Neural progenitor cell (in vitro differentiated cells): ENCODE results near the gene SLC35G2. TPM values are rescaled to one million over a fixed set of nuclear protein-coding genes. Genes with fewer than 3 reads are reported as not detected.

Source experiments
- DNase-seq: peaks from one replicate; pipeline ENCODE4 v3.0.0-alpha.2; 2016; ENCODE audit warnings: low spot score
- H2AFZ ChIP-seq: fragments of 200-600 bp; sonication (generic); replicated peaks from 2 replicates; pipeline ENCODE4 v1.6.1; 2016; ENCODE audit warnings: antibody characterized with exemption
- H3F3A ChIP-seq: fragments of 200-600 bp; sonication (generic); 2 replicates; pipeline ENCODE4 v1.6.1; 2016; ENCODE audit warnings: antibody characterized with exemption, low read depth
- H3K27ac ChIP-seq: fragments of 200-600 bp; sonication (generic); 2 replicates; pipeline ENCODE4 v1.5.1; 2016; ENCODE audit warnings: mild to moderate bottlenecking
- H3K27me3 ChIP-seq: fragments of 200-600 bp; sonication (generic); 2 replicates; pipeline ENCODE4 v1.6.1; 2016; ENCODE audit warnings: mild to moderate bottlenecking, moderate library complexity
- H3K36me3 ChIP-seq: fragments of 200-600 bp; sonication (generic); 2 replicates; pipeline ENCODE4 v1.5.1; 2016
- H3K4me1 ChIP-seq: fragments of 200-600 bp; sonication (generic); 2 replicates; pipeline ENCODE4 v1.6.1; 2016; ENCODE audit warnings: mixed run types
- H3K4me2 ChIP-seq: fragments of 200-600 bp; sonication (generic); 2 replicates; pipeline ENCODE4 v1.6.1; 2016
- H3K4me3 ChIP-seq: fragments of 200-600 bp; sonication (generic); 2 replicates; pipeline ENCODE4 v1.5.1; 2016
- H3K79me2 ChIP-seq: fragments of 200-600 bp; sonication (generic); 2 replicates; pipeline ENCODE4 v1.6.1; 2016; ENCODE audit warnings: low read depth
- H3K9ac ChIP-seq: fragments of 200-600 bp; sonication (generic); 2 replicates; pipeline ENCODE4 v1.6.1; 2016
- H3K9me3 ChIP-seq: fragments of 200-600 bp; sonication (generic); 2 replicates; pipeline ENCODE4 v1.5.1; 2016; ENCODE audit warnings: low read depth
- H4K20me1 ChIP-seq: fragments of 200-600 bp; sonication (generic); 2 replicates; pipeline ENCODE4 v1.6.1; 2016; ENCODE audit warnings: low read depth
- H3K27ac Mint-ChIP-seq: 3 replicates; pipeline ENCODE4 v1.8.0; 2021; ENCODE audit warnings: mixed read lengths
- H3K27me3 Mint-ChIP-seq: 2 replicates; pipeline ENCODE4 v1.8.0; 2022; ENCODE audit warnings: low read depth, mild to moderate bottlenecking, inconsistent platforms, moderate library complexity, mixed read lengths; ENCODE audit not compliant: insufficient read depth
- H3K36me3 Mint-ChIP-seq: 3 replicates; pipeline ENCODE4 v1.8.0; 2021; ENCODE audit warnings: mixed read lengths
- H3K4me1 Mint-ChIP-seq: 3 replicates; pipeline ENCODE4 v1.8.0; 2021; ENCODE audit warnings: mixed read lengths
- H3K4me3 Mint-ChIP-seq: 3 replicates; pipeline ENCODE4 v1.8.0; 2021; ENCODE audit warnings: mild to moderate bottlenecking, moderate library complexity, mixed read lengths
- H3K9me3 Mint-ChIP-seq: 3 replicates; pipeline ENCODE4 v1.8.0; 2020; ENCODE audit warnings: mixed read lengths
- CTCF ChIP-seq: fragments of 200-600 bp; sonication (generic); IDR thresholded peaks from 2 replicates; pipeline ENCODE4 v1.5.1; 2017; ENCODE audit warnings: antibody characterized with exemption, mild to moderate bottlenecking
- EZH2 ChIP-seq: fragments of 200-600 bp; sonication (generic); IDR thresholded peaks from 2 replicates; pipeline ENCODE4 v1.6.1; 2017; ENCODE audit warnings: antibody characterized with exemption, mild to moderate bottlenecking, moderate library complexity
- EZH2phosphoT487 ChIP-seq: fragments of 200-600 bp; sonication (generic); IDR thresholded peaks from 2 replicates; pipeline ENCODE4 v1.6.1; 2017; ENCODE audit warnings: antibody characterized with exemption
- total RNA-seq: library from RNA; depleted of rRNA; stranded (reverse); fragments of >200 nt; gene quantifications from 2 replicates; pipeline ENCODE4 v1.2.3, GENCODE V29; 2015; ENCODE audit warnings: low replicate concordance

The SLC35G2 gene
- total RNA-seq, 1 donor from 2014 or later = 1.5 TPM

- Histone ChIP-seq H3F3A (no peaks in the 10 kb centered on the region), H3K36me3 (no peaks in the 10 kb centered on the region), H4K20me1 (no peaks in the 10 kb centered on the region), H3K4me3 (no peak overlapping the region), H3K27me3 (no peaks in the 10 kb centered on the region), H3K27ac (no peak overlapping the region), H3K4me2 (no peak overlapping the region), H3K4me1 (peaks cover 19% of the 10 kb centered on the region), H3K9me3 (no peaks in the 10 kb centered on the region), H3K79me2 (no peaks in the 10 kb centered on the region), H2AFZ (no peak overlapping the region), H3K9ac (no peak overlapping the region)
- Mint-ChIP-seq H3K9me3 (no peaks in the 10 kb centered on the region), H3K4me3 (no peak overlapping the region), H3K27me3 (peaks cover 13% of the 10 kb centered on the region), H3K27ac (peak overlapping the region; percentile 29), H3K36me3 (no peaks in the 10 kb centered on the region), H3K4me1 (peaks cover 82% of the 10 kb centered on the region)
- DNase-seq = no peak
- TF ChIP-seq EZH2 (no peak), CTCF (no peak), EZH2phosphoT487 (no peak)
These were observed 30.8 kb upstream of the SLC35G2 start for GRCh38 chr3:136788154-136788553.

GRCh38 chr3:136789976-136790375, 28.9 kb upstream of the SLC35G2 start:
- Mint-ChIP-seq H3K4me1 (peaks cover 78% of the 10 kb centered on the region), H3K27me3 (peaks cover 11% of the 10 kb centered on the region), H3K4me3 (no peak overlapping the region), H3K27ac (peak overlapping the region; percentile 92), H3K36me3 (no peaks in the 10 kb centered on the region), H3K9me3 (no peaks in the 10 kb centered on the region)
- no peak for DNase-seq
- H3K27ac ChIP-seq = no peak overlapping the region
- H3K79me2 ChIP-seq = no peaks in the 10 kb centered on the region
- no peak overlapping the region for H2AFZ ChIP-seq
- no peak overlapping the region for H3K4me3 ChIP-seq
- H3K4me2 ChIP-seq = no peak overlapping the region
- no peaks in the 10 kb centered on the region for H4K20me1 ChIP-seq
- H3K9me3 ChIP-seq = no peaks in the 10 kb centered on the region
- no peaks in the 10 kb centered on the region for H3F3A ChIP-seq
- peaks cover 22% of the 10 kb centered on the region for H3K4me1 ChIP-seq
- no peaks in the 10 kb centered on the region for H3K36me3 ChIP-seq
- no peak for TF ChIP-seq EZH2phosphoT487
- TF ChIP-seq EZH2 = no peak
- no peak for TF ChIP-seq CTCF
- no peaks in the 10 kb centered on the region for H3K27me3 ChIP-seq
- no peak overlapping the region for H3K9ac ChIP-seq

- H3K9ac ChIP-seq = no peak overlapping the region
- no peak overlapping the region for H3K4me3 Mint-ChIP-seq
- H3K36me3 Mint-ChIP-seq = no peaks in the 10 kb centered on the region
- no peaks in the 10 kb centered on the region for H3K9me3 Mint-ChIP-seq
- H3K27ac Mint-ChIP-seq = peak overlapping the region; percentile 70
- H3K9me3 ChIP-seq = no peaks in the 10 kb centered on the region
- no peaks in the 10 kb centered on the region for H4K20me1 ChIP-seq
- H3K79me2 ChIP-seq = no peaks in the 10 kb centered on the region
- H3K36me3 ChIP-seq = no peaks in the 10 kb centered on the region
- H3K27me3 ChIP-seq = no peaks in the 10 kb centered on the region
- H3K4me2 ChIP-seq = no peak overlapping the region
- H3K27ac ChIP-seq = no peak overlapping the region
- no peak for DNase-seq
- H2AFZ ChIP-seq = no peak overlapping the region
- H3K4me1 ChIP-seq = peaks cover 22% of the 10 kb centered on the region
- H3F3A ChIP-seq = no peaks in the 10 kb centered on the region
- H3K4me3 ChIP-seq = no peak overlapping the region
- peaks cover 77% of the 10 kb centered on the region for H3K4me1 Mint-ChIP-seq
- peaks cover 10% of the 10 kb centered on the region for H3K27me3 Mint-ChIP-seq
- TF ChIP-seq EZH2 (no peak), CTCF (no peak), EZH2phosphoT487 (no peak)
These were observed 28.1 kb upstream of the SLC35G2 start for GRCh38 chr3:136790786-136791185.
